ENCODE data around the gene MMEL1.

MMEL1 gene

GRCh38 chr1:2602311-2602835, 30.4 kb downstream of the MMEL1 start:
- TF ChIP-seq CTCF (conservative IDR thresholded peaks at IDR 0.05) (no peak), ZFX (IDR thresholded peaks at IDR 0.05) (no peak)
- no peak overlapping the region for H3K27ac ChIP-seq

- no peak for TF ChIP-seq ZFX (IDR thresholded peaks at IDR 0.05)
- no peak for TF ChIP-seq CTCF (conservative IDR thresholded peaks at IDR 0.05)
- H3K27ac ChIP-seq: no peak overlapping the region
Measured at GRCh38 chr1:2601721-2602303, 31.0 kb downstream of the MMEL1 start.

- H3K27ac ChIP-seq: no peak overlapping the region
- TF ChIP-seq CTCF (conservative IDR thresholded peaks at IDR 0.05): no peak
- TF ChIP-seq ZFX (IDR thresholded peaks at IDR 0.05): no peak
Measured at GRCh38 chr1:2598329-2598931, 34.4 kb downstream of the MMEL1 start.

- no peak overlapping the region for H3K27ac ChIP-seq
- no peak for TF ChIP-seq ZFX (IDR thresholded peaks at IDR 0.05)
- no peak for TF ChIP-seq CTCF (conservative IDR thresholded peaks at IDR 0.05)
Measured at GRCh38 chr1:2597441-2598328, 35.1 kb downstream of the MMEL1 start.

GRCh38 chr1:2596530-2597333, 36.1 kb downstream of the MMEL1 start:
- no peak overlapping the region for H3K27ac ChIP-seq
- no peak for TF ChIP-seq CTCF (conservative IDR thresholded peaks at IDR 0.05)
- no peak for TF ChIP-seq ZFX (IDR thresholded peaks at IDR 0.05)

GRCh38 chr1:2595812-2596529, 36.8 kb downstream of the MMEL1 start:
- TF ChIP-seq CTCF (conservative IDR thresholded peaks at IDR 0.05): no peak
- TF ChIP-seq ZFX (IDR thresholded peaks at IDR 0.05): no peak
- no peak overlapping the region for H3K27ac ChIP-seq

Measured in C4-2B (cell line).